HL-60 (cell line): ENCODE results near the gene FCER1A.

Source experiments
- DNase-seq, 2 experiments: peaks; one replicate each; pipeline ENCODE4 v3.0.0-alpha.2; 2010 to 2020; ENCODE audit warnings: low read depth in 1 of 2, low spot score in 1 of 2
- H3K27ac ChIP-seq: fragments of 250-450 bp; sonication (Bioruptor Pico); replicated peaks from 2 replicates; pipeline ENCODE4 v1.5.1; 2020; ENCODE audit warnings: mild to moderate bottlenecking, moderate library complexity
- H3K27me3 ChIP-seq: fragments of 250-450 bp; sonication (Bioruptor Pico); 2 replicates; pipeline ENCODE4 v1.5.1; 2021; ENCODE audit warnings: mild to moderate bottlenecking, moderate library complexity; ENCODE audit not compliant: insufficient read depth, poor library complexity, severe bottlenecking
- H3K4me3 ChIP-seq: replicated peaks from 2 replicates; pipeline ENCODE4 v1.5.1; 2011; ENCODE audit warnings: mild to moderate bottlenecking, control low read depth, low read length; ENCODE audit not compliant: insufficient read depth
- GABPA ChIP-seq: IDR thresholded peaks from 2 replicates; pipeline ENCODE4 v1.6.1; 2012; ENCODE audit warnings: low read depth
- POLR2AphosphoS5 ChIP-seq: IDR thresholded peaks from 2 replicates; pipeline ENCODE4 v1.6.1; 2012; ENCODE audit warnings: low read depth
- SPI1 ChIP-seq: IDR thresholded peaks from 2 replicates; pipeline ENCODE4 v1.6.1; 2012; ENCODE audit warnings: low read depth, mild to moderate bottlenecking, borderline replicate concordance
- long read RNA-seq: library from polyadenylated mRNA; unstranded; transcript quantifications from one replicate; pipeline ENCODE4 v2.0.0, GENCODE V29; 2020
- TF ChIP-seq, protein P1 (sequence below): IDR thresholded peaks from one replicate; pipeline ENCODE4 v1.5.1; 2011; ENCODE audit warnings: low read length, control low read depth, inconsistent platforms; ENCODE audit not compliant: insufficient read depth
- TF ChIP-seq, protein P2 (sequence below): IDR thresholded peaks from 2 replicates; pipeline ENCODE4 v1.6.1; 2012; ENCODE audit warnings: low read depth; ENCODE audit not compliant: insufficient replicate concordance

Gene FCER1A
- long read RNA-seq, result 0 reads

DNA sequence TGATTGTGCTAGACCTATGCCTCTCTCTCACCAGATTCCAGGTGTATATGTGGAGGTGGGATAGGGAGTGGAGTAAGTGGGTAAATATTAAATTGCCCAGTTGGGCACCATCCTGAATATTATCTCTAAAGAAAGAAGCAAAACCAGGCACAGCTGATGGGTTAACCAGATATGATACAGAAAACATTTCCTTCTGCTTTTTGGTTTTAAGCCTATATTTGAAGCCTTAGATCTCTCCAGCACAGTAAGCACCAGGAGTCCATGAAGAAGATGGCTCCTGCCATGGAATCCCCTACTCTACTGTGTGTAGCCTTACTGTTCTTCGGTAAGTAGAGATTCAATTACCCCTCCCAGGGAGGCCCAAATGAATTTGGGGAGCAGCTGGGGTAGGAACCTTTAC lies at the start of gene FCER1A:
Gene FCER1A (plus strand): TSS at position 242 of the 400 bp plus-strand sequence. CDS start 29 bp downstream, at position 271.
- Histone ChIP-seq H3K4me3 (no peak within 1 kb of the TSS), H3K27me3 (no peaks in the 10 kb centered on the region)
- TF ChIP-seq GABPA (no peak), SPI1 (no peak), POLR2AphosphoS5 (no peak)
- TF ChIP-seq, protein P1, sequence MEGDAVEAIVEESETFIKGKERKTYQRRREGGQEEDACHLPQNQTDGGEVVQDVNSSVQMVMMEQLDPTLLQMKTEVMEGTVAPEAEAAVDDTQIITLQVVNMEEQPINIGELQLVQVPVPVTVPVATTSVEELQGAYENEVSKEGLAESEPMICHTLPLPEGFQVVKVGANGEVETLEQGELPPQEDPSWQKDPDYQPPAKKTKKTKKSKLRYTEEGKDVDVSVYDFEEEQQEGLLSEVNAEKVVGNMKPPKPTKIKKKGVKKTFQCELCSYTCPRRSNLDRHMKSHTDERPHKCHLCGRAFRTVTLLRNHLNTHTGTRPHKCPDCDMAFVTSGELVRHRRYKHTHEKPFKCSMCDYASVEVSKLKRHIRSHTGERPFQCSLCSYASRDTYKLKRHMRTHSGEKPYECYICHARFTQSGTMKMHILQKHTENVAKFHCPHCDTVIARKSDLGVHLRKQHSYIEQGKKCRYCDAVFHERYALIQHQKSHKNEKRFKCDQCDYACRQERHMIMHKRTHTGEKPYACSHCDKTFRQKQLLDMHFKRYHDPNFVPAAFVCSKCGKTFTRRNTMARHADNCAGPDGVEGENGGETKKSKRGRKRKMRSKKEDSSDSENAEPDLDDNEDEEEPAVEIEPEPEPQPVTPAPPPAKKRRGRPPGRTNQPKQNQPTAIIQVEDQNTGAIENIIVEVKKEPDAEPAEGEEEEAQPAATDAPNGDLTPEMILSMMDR, result no peak
- TF ChIP-seq, protein P2, sequence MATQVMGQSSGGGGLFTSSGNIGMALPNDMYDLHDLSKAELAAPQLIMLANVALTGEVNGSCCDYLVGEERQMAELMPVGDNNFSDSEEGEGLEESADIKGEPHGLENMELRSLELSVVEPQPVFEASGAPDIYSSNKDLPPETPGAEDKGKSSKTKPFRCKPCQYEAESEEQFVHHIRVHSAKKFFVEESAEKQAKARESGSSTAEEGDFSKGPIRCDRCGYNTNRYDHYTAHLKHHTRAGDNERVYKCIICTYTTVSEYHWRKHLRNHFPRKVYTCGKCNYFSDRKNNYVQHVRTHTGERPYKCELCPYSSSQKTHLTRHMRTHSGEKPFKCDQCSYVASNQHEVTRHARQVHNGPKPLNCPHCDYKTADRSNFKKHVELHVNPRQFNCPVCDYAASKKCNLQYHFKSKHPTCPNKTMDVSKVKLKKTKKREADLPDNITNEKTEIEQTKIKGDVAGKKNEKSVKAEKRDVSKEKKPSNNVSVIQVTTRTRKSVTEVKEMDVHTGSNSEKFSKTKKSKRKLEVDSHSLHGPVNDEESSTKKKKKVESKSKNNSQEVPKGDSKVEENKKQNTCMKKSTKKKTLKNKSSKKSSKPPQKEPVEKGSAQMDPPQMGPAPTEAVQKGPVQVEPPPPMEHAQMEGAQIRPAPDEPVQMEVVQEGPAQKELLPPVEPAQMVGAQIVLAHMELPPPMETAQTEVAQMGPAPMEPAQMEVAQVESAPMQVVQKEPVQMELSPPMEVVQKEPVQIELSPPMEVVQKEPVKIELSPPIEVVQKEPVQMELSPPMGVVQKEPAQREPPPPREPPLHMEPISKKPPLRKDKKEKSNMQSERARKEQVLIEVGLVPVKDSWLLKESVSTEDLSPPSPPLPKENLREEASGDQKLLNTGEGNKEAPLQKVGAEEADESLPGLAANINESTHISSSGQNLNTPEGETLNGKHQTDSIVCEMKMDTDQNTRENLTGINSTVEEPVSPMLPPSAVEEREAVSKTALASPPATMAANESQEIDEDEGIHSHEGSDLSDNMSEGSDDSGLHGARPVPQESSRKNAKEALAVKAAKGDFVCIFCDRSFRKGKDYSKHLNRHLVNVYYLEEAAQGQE, result no peak

DNA sequence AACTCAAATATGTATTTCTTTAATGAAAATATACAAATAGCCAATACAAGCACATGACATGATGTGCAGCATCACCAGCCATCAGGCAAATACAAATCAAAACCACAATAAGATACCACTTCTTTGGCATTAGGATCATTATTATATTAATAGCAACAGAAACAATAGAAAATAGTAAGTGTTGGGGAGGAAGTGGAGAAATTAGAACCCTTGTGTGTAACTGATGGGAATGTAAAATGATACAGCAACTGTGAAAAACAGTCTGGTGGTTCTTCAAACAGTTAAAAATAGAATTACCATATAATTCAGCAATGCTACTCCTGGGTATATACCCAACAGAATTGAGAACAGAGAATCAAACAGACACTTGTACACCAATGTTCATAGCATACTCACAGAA lies 40.8 kb upstream of the FCER1A start:
- no peak overlapping the region for H3K27ac ChIP-seq
- no peak overlapping the region for H3K4me3 ChIP-seq
- TF ChIP-seq GABPA, result no peak
- TF ChIP-seq, protein P1, result no peak
- TF ChIP-seq POLR2AphosphoS5, result no peak
- no peak for DNase-seq
- H3K27me3 ChIP-seq, result no peaks in the 10 kb centered on the region

More for the DNA sequence above, at the start of gene FCER1A:
- DNase-seq, result no peak
- no peak within 1 kb of the TSS for H3K27ac ChIP-seq

DNA sequence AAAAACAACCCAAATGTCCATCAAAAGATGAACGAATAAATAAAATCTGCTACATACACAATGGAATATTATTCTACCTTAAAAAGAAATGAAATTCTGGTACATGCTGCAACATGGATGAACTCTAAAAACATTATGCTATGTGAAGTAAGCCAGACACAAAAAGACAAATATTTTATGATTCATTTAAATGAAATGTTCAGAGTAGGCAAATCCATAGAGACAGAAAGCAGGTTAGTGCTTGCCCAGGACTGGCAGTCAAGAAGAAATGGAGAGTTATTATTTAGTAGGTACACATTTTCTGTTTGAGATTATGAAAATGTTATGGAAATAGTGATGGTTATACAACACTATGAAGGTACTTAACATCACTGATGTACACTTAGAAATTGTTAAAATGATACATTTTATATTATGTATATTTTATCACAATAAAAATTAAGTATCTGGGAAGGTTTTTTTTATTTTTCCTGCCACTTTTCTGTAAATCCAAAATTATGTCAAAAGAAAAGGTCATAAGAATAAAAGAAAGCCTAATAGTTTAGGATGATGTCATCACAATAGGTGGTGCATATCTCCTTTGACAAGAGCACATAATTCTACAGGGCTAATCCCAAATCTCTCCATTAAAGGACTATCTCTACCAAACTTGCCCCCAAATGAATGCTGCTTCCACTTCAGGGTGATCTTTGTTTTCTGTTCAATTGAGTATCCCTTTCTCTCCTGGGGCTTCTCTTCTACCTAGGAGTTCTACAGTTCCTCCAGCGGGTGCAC lies 40.2 kb upstream of the FCER1A start:
- no peak overlapping the region for H3K4me3 ChIP-seq
- no peak overlapping the region for H3K27ac ChIP-seq
- TF ChIP-seq, protein P2, result no peak
- no peak for TF ChIP-seq POLR2AphosphoS5
- TF ChIP-seq GABPA, result no peak
- TF ChIP-seq SPI1, result no peak
- TF ChIP-seq, protein P1, result no peak
- DNase-seq, result no peak
- H3K27me3 ChIP-seq, result no peaks in the 10 kb centered on the region

DNA sequence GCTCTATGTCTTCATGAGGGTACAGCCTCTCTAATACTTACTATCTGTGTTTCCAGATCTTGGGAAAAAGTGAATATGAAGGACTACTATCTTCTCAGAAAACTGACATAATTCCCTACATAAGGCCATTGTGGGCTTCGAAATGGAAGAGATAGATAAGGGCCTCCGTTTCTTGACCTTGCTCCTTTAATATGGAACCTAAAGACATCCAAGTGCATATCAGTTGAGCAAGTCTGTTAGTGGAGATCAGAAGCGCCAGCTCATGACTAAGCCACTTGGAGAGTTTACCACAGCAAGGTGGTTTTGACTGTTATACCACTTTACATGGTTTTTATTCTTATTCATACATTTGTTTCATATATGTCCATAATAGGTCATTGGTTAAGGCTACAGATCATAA lies 35.3 kb upstream of the FCER1A start:
- Histone ChIP-seq H3K27me3 (peaks cover 4% of the 10 kb centered on the region), H3K27ac (no peak overlapping the region), H3K4me3 (no peak overlapping the region)
- DNase-seq, result no peak
- TF ChIP-seq GABPA (no peak), SPI1 (no peak), POLR2AphosphoS5 (no peak)
- TF ChIP-seq, protein P2, result no peak
- TF ChIP-seq, protein P1, result no peak
